Stimulated activated CD4-positive, alpha-beta T cell treated with anti-CD3 and anti-CD28 coated beads, Interleukin-1b, Interleukin-23, amount 100 ng/mL, for 24 hours (primary cell): ENCODE results near the gene MTR.

Experiments
- DNase-seq, 4 experiments: peaks; one replicate each; pipeline ENCODE4 v3.0.0-alpha.2; 2020; ENCODE audit warnings: low read depth in 4 of 4, low spot score in 1 of 4

Gene MTR

DNA sequence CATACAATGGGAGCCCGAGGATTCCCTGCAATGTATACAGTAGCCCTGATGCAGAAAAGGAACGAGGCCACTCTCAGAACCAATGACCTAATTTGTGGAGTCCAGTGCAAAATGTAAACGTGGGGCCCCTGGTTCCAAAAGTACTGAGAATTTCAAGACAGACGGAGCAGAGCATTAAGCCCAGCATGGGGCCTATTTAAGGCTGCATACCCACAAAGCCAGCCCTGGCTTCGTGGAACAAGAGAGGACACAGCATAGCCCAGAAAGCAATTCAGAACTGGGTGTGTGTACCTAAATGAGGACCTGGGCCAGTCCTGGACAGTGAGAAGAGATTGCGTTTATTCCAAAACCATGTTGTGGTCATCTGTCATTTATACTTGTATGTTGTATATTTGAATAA is 153.9 kb downstream of the MTR start:
- no peak for DNase-seq

DNA sequence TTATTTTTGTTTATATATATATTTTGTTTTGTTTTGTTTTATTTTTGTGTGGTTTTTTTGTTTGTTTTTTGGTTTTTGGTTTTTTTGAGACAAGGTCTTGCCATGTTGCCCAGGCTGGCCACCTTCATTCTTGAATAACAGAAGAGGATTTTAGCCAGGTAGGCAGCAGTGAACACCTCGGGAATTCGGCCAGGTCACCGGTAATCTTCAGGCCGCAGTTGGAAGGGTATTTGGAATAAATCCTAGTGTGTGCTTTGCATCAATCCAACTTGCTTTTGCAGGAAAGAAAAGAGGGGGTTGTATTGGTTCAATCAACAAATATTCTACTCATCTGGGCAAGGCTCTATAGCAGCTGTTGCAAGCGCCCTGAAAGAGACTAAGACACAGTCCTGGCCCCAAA is 155.3 kb downstream of the MTR start:
- DNase-seq, result no peak

DNA sequence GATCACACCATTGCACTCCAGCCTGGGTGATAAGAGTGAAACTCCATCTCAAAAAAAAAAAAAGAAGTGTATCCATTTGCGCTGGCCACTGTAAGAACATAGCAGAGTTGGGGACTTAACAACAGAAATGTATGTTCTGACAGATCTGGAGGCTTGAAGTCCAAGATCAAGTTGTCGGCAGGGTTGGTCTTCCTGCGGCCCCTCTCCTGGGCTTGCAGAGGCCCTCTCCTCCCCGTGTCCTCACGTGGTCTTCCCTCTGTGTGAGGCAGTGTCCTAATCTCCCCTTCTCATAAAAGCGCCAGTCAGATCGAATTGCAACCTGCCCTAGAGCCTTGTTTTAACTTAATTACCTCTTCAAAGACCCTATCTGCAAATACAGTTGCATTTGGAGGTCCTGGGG is 156.6 kb downstream of the MTR start:
- no peak for DNase-seq

DNA sequence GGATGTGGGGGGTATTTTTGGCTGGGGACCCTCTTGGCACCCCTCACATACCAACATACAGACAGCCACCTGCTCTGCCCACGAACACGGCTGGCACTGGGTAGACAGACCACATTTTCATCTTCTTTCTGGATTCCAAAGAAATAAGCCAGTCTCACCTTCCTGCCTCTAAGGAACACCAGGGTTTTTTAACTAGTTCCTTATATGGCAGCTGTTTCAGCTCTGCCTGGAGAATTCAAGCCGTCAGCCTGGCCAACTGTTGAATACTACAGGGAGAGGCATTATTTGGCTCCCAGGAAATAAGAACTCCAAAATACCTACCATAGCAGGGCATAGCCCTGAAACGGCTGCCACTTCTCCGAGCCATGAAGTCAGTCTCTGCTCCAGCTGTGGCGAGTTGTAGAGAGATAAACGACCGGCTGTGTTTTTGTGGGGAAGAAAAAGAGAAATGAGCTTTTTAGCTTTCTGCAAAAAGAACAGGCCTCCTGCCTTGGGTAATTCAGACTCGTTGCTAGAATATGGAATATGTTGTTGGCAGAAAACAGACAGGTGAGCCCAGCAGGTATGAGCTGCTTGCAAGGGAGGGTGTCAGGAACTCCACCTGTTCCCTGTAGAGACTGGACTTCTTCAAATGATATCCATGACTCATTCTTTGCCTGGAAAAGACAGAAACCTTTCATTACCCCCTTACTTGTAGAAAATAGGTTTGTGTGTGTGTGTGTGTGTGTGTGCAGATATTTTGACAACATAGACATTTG is 157.3 kb downstream of the MTR start:
- no peak for DNase-seq

DNA sequence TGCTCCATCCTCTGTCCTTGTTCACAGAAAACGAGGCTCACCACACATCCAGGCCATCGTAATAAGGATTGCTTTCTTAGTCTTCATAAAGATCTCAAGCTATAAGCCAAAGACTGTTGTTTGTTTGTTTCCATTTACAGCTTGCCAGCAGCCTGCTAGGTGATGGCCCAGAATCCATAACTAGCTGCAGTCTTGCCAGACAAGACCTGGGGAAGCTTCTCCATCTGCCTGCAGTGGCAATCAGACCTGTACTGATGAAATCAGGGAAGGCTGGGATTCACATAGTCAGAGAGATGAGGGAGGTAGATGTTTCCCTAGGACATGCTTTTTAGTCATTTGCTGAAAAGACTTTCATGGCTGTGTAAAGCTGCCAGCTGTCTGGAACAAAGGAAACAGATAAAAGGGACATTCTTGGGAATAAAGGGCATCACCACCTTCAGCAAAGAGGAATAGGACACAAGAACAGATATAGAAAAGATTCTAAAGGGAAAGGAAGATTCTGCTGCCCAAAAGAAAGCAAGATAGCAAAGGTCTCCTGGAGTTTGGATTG is 158.1 kb downstream of the MTR start:
- no peak for DNase-seq
